ENCODE measurements around the gene ZNF277.

ZNF277 gene

DNA sequence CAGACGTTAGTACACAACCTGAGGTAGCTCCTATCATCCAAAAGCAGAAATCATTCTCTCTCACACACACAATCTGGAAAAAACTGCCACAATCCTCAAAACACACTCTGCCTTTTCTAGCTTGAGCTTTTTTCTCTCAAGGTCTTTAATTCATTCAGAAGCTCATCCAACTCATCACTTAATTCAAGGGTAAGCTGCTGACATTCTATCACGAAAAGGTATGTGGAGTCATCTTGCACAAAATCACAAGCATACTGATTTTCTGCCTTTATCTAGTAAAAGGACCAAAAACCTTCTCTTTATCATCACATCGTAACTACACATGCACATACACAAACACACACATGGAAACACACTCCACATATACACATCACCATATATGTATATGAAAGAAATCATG is 32.3 kb upstream of the ZNF277 start:
- H3K36me3 Mint-ChIP-seq (ENCODE audit: low read depth) = no peaks in the 10 kb centered on the region
- no peak overlapping the region for H3K27ac Mint-ChIP-seq
- H3K4me1 Mint-ChIP-seq (ENCODE audit: low read depth) = no peaks in the 10 kb centered on the region
- no peaks in the 10 kb centered on the region for H3K9me3 Mint-ChIP-seq
- H3K27me3 Mint-ChIP-seq (ENCODE audit: low read depth) = peaks cover 30% of the 10 kb centered on the region
- H3K4me3 Mint-ChIP-seq = no peak overlapping the region

- Mint-ChIP-seq H3K9me3 (no peaks in the 10 kb centered on the region), H3K27me3 (ENCODE audit: low read depth) (peaks cover 30% of the 10 kb centered on the region), H3K27ac (no peak overlapping the region), H3K36me3 (ENCODE audit: low read depth) (no peaks in the 10 kb centered on the region), H3K4me3 (no peak overlapping the region), H3K4me1 (ENCODE audit: low read depth) (no peaks in the 10 kb centered on the region)
These were observed 30.3 kb upstream of the ZNF277 start for GRCh38 chr7:112176241-112176640.

DNA sequence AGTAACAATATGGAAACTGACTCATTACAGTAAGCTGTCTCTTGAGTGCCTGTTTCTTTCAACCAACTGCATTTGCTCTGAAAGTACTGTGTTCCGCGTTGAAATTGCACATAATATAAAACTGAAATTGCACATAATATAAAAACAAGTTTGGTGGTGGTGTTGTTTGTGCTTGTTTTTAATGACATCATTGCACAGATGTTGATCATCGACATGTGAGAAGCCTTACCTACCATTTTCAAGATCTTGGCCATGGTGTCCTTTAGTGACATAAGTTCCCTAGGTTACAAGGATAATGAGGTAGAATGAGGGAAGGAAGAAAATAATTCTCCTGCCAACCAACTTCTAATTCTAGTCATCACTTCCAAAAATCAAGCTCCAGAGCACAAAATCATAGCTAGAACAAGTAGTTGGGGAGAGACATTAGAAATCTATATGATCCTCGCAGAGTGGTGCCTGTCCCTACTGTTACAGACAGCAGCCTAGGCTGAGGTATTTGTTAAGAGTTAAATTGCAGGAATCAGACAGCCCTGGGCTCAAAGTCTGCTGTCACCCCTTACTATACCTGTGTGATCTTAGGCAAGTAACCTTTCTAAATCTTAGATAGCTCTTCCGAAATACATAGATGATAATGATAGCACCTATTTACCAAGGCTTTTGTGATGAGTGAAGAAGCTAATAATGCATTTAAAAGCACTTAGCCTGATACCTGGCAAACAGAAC is 29.6 kb upstream of the ZNF277 start:
- Mint-ChIP-seq H3K27me3 (ENCODE audit: low read depth) (peaks cover 30% of the 10 kb centered on the region), H3K4me1 (ENCODE audit: low read depth) (no peaks in the 10 kb centered on the region), H3K4me3 (no peak overlapping the region), H3K27ac (no peak overlapping the region), H3K36me3 (ENCODE audit: low read depth) (no peaks in the 10 kb centered on the region), H3K9me3 (no peaks in the 10 kb centered on the region)

- H3K27ac Mint-ChIP-seq = no peak overlapping the region
These were observed 26.3 kb upstream of the ZNF277 start for GRCh38 chr7:112180223-112180622.

GRCh38 chr7:112182749-112183148 is 23.7 kb upstream of the ZNF277 start:
- Mint-ChIP-seq H3K27me3 (ENCODE audit: low read depth) (peaks cover 15% of the 10 kb centered on the region), H3K4me3 (no peak overlapping the region), H3K9me3 (no peaks in the 10 kb centered on the region), H3K36me3 (ENCODE audit: low read depth) (no peaks in the 10 kb centered on the region), H3K4me1 (ENCODE audit: low read depth) (no peaks in the 10 kb centered on the region), H3K27ac (no peak overlapping the region)

More at GRCh38 chr7:112180223-112180622, 26.3 kb upstream of the ZNF277 start:
- no peaks in the 10 kb centered on the region for H3K36me3 Mint-ChIP-seq (ENCODE audit: low read depth)
- H3K4me1 Mint-ChIP-seq (ENCODE audit: low read depth) = no peaks in the 10 kb centered on the region
- peaks cover 32% of the 10 kb centered on the region for H3K27me3 Mint-ChIP-seq (ENCODE audit: low read depth)
- H3K9me3 Mint-ChIP-seq = no peaks in the 10 kb centered on the region
- no peak overlapping the region for H3K4me3 Mint-ChIP-seq

GRCh38 chr7:112183266-112183665 is 23.2 kb upstream of the ZNF277 start:
- H3K27me3 Mint-ChIP-seq (ENCODE audit: low read depth) = peaks cover 10% of the 10 kb centered on the region
- H3K4me1 Mint-ChIP-seq (ENCODE audit: low read depth) = no peaks in the 10 kb centered on the region
- H3K27ac Mint-ChIP-seq = no peak overlapping the region
- H3K9me3 Mint-ChIP-seq = no peaks in the 10 kb centered on the region
- H3K36me3 Mint-ChIP-seq (ENCODE audit: low read depth) = no peaks in the 10 kb centered on the region
- H3K4me3 Mint-ChIP-seq = no peak overlapping the region

- Mint-ChIP-seq H3K4me1 (ENCODE audit: low read depth) (no peaks in the 10 kb centered on the region), H3K27ac (no peak overlapping the region), H3K27me3 (ENCODE audit: low read depth) (peaks cover 9% of the 10 kb centered on the region), H3K36me3 (ENCODE audit: low read depth) (no peaks in the 10 kb centered on the region), H3K4me3 (no peak overlapping the region), H3K9me3 (no peaks in the 10 kb centered on the region)
These were observed 22.0 kb upstream of the ZNF277 start for GRCh38 chr7:112184455-112184854.

- Mint-ChIP-seq H3K9me3 (no peaks in the 10 kb centered on the region), H3K27ac (no peak overlapping the region), H3K4me1 (ENCODE audit: low read depth) (no peaks in the 10 kb centered on the region), H3K36me3 (ENCODE audit: low read depth) (no peaks in the 10 kb centered on the region), H3K27me3 (ENCODE audit: low read depth) (peaks cover 9% of the 10 kb centered on the region), H3K4me3 (no peak overlapping the region)
These were observed 21.3 kb upstream of the ZNF277 start for GRCh38 chr7:112185005-112185834.

DNA sequence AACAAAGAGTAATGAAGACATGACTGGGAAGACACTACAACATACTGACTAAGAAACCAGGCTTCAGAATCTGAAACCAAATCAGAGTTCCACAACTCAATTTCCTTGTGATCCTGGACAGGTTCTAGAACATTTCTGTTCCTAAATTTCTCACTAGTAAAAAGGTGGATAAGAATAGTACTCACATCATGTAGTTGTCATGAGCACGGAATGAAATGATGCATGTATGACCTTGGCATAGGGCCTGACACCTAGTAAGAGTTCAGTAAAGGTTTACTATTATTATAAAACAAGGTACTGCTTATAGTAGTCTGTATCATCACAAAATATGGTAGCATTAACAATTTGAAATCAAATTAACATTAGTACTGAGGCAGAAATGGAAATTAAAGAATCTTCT is 20.2 kb upstream of the ZNF277 start:
- Mint-ChIP-seq H3K27ac (no peak overlapping the region), H3K4me3 (no peak overlapping the region), H3K36me3 (ENCODE audit: low read depth) (no peaks in the 10 kb centered on the region), H3K27me3 (ENCODE audit: low read depth) (peaks cover 9% of the 10 kb centered on the region), H3K9me3 (no peaks in the 10 kb centered on the region), H3K4me1 (ENCODE audit: low read depth) (no peaks in the 10 kb centered on the region)

GRCh38 chr7:112188257-112188656 is 18.2 kb upstream of the ZNF277 start:
- H3K27me3 Mint-ChIP-seq (ENCODE audit: low read depth) = peaks cover 12% of the 10 kb centered on the region
- H3K4me3 Mint-ChIP-seq = no peak overlapping the region
- no peaks in the 10 kb centered on the region for H3K36me3 Mint-ChIP-seq (ENCODE audit: low read depth)
- H3K27ac Mint-ChIP-seq = no peak overlapping the region
- H3K4me1 Mint-ChIP-seq (ENCODE audit: low read depth) = no peaks in the 10 kb centered on the region
- no peaks in the 10 kb centered on the region for H3K9me3 Mint-ChIP-seq

- peaks cover 13% of the 10 kb centered on the region for H3K27me3 Mint-ChIP-seq (ENCODE audit: low read depth)
- no peaks in the 10 kb centered on the region for H3K36me3 Mint-ChIP-seq (ENCODE audit: low read depth)
- no peak overlapping the region for H3K27ac Mint-ChIP-seq
- H3K4me3 Mint-ChIP-seq = no peak overlapping the region
- no peaks in the 10 kb centered on the region for H3K9me3 Mint-ChIP-seq
- H3K4me1 Mint-ChIP-seq (ENCODE audit: low read depth) = no peaks in the 10 kb centered on the region
These were observed 16.8 kb upstream of the ZNF277 start for GRCh38 chr7:112189691-112190090.

GRCh38 chr7:112190120-112190519 is 16.4 kb upstream of the ZNF277 start:
- no peaks in the 10 kb centered on the region for H3K4me1 Mint-ChIP-seq (ENCODE audit: low read depth)
- peaks cover 11% of the 10 kb centered on the region for H3K27me3 Mint-ChIP-seq (ENCODE audit: low read depth)
- no peak overlapping the region for H3K4me3 Mint-ChIP-seq
- no peaks in the 10 kb centered on the region for H3K9me3 Mint-ChIP-seq
- H3K36me3 Mint-ChIP-seq (ENCODE audit: low read depth) = no peaks in the 10 kb centered on the region
- H3K27ac Mint-ChIP-seq = no peak overlapping the region

GRCh38 chr7:112192236-112193154 is 14.0 kb upstream of the ZNF277 start:
- Mint-ChIP-seq H3K36me3 (ENCODE audit: low read depth) (no peaks in the 10 kb centered on the region), H3K4me1 (ENCODE audit: low read depth) (no peaks in the 10 kb centered on the region), H3K4me3 (no peak overlapping the region), H3K9me3 (no peaks in the 10 kb centered on the region), H3K27ac (no peak overlapping the region), H3K27me3 (ENCODE audit: low read depth) (peaks cover 15% of the 10 kb centered on the region)

GRCh38 chr7:112193915-112194502 is 12.5 kb upstream of the ZNF277 start:
- H3K9me3 Mint-ChIP-seq = no peaks in the 10 kb centered on the region
- no peak overlapping the region for H3K4me3 Mint-ChIP-seq
- no peak overlapping the region for H3K27ac Mint-ChIP-seq
- no peaks in the 10 kb centered on the region for H3K4me1 Mint-ChIP-seq (ENCODE audit: low read depth)
- peaks cover 15% of the 10 kb centered on the region for H3K27me3 Mint-ChIP-seq (ENCODE audit: low read depth)
- no peaks in the 10 kb centered on the region for H3K36me3 Mint-ChIP-seq (ENCODE audit: low read depth)
